Left hindlimb (tissue), 1 donor: ENCODE data around the gene SLC17A7.
A peak's percentile ranks its signal among the peaks of the same experiment; 100 is the strongest.

Experiments used
- DNase-seq: peaks from one replicate; pipeline ENCODE4 v3.0.0-alpha.2; 2018

Gene SLC17A7

DNA sequence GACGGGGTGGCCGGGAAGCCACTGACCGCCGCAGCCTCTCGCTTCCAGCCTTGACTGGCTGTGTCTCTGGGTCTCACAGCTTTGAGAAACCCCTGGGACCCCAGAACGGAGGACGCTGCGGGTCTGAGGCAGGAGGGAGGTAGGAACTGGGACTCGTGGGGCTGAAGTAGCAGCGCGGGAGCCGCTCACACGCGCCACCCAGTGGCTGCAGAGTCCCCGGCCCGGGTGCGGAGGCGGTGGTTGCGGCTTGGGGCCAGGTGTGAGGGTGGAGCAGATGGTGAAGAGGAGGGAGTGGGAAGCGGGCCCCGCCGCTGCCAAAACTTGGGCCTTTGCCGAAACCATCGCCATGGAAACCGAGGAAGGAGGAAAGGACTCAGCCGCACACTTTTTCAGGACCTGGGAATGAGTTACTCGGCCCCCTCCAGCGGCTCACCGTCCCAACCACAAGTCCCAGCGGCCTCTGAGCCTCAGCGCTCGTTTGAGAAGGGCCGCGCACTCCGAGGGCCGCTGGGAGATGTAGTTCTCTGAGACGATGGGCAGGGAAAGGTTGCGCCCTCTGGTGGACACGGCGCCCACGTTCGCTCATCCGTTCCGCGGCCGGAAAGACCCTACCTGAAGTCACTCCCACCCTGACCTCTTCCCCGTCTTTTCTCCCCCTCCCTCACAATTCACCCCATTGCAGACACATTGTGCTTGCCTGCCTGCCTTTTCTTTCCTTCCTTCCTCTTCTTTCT lies 2.2 kb upstream of the SLC17A7 start:
- DNase-seq: peak; percentile 98

DNA sequence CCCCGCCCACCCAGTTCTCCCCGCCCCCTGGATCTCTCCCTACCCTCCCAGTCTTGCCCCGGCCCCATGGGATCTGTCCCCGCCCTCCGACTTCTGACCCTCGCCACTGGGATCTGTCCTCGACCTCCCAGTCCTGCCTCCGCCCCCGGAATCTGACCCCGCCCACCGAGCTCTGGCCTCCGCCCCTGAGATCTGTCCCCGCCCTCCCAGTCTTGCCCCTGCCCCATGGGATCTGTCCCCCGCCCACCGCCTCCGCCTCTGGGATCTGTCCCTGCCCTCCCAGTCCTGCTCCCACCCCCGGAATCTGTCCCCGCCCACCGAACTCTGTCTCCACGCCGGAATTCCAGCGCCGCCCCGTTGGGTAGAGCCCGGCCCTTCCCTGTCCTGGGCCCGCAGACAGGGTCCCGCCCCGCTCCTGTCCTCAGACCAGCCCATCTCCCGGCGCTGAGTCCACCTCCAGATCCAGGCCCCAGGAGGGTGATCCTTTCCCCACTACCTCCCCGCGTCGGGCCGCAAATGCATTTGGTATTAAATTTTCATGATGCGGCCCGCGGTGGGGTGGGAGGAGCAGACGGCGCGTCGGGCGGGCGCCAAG lies 1.5 kb upstream of the SLC17A7 start:
- DNase-seq: peak; percentile 95

GRCh38 chr19:49442354-49442753 lies 1.0 kb upstream of the SLC17A7 start:
- DNase-seq: no peak

DNA sequence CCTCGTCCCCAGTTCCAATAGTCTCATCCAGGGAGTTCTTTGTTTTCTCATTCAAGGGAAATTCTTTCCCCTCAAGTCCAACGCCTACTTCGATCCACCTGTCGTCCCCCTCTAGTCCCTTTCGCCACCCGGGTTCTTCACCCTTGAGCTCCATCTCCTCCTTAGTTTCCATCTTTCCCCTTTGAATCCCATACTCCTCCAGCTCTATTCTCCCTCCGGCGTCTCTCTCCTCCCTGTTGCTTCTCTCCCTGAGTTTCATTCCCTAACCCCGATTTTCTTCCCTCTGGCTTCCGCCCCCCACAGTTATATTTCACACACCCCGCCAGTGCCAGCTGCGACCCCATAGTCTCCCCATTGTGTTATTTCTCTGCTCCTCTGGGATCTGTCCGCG lies 628 bp upstream of the SLC17A7 start:
- DNase-seq: no peak

- no peak for DNase-seq
Measured at GRCh38 chr19:49440439-49441209, 703 bp downstream of the SLC17A7 start.

DNA sequence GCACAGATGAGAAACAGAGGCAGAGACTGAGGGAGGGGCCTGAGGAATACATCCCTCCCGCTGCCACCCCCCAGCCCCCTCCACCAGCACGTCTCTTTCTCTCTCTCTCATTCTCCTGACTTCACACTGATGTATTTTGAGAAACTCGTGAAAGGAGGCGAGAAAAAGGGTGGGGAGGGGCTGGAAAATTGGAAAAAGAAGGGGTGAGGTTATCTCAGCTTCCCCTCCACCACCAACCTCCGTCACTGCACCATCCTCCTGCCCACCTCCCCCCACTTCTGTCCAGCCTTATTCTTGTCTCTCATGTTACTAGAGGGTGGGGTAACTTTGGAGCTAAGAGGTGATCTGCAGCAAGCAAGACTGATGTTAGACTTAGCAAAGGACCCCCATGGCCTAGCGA lies 1.5 kb downstream of the SLC17A7 start:
- no peak for DNase-seq

GRCh38 chr19:49438261-49438660 lies 3.1 kb downstream of the SLC17A7 start:
- no peak for DNase-seq

GRCh38 chr19:49437231-49437630 lies 4.1 kb downstream of the SLC17A7 start:
- DNase-seq: no peak

DNA sequence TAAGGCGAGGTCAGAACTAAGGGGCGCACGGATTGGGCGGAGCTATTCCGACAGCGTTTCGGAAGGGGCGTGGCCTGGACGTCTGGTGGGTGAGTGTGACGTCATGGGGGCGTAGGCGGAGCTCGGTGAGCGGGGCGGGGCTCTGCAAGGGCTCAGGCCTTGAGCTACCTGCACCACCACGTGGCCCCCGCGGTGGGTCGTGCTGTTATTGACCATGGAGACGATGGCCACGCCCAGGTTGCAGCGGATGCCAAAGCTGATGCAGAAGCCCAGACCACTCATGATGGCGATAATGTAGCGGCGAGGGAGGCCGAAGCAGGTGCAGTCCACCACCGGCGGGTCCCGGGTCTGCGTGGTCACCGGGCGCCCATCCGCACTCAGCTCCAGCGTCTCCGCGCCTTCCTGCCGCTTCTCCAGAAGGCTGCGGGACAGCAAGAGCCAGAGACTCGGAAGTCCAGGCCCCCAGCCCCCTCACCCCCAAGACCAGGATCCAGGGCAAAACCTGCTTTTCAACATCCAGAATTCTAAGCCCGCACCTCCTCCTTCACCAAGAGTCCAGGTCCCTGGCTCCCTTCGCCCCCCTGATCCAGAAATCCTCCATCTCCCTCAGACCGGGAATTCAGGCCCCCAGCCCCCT lies 4.8 kb downstream of the SLC17A7 start:
- no peak for DNase-seq

DNA sequence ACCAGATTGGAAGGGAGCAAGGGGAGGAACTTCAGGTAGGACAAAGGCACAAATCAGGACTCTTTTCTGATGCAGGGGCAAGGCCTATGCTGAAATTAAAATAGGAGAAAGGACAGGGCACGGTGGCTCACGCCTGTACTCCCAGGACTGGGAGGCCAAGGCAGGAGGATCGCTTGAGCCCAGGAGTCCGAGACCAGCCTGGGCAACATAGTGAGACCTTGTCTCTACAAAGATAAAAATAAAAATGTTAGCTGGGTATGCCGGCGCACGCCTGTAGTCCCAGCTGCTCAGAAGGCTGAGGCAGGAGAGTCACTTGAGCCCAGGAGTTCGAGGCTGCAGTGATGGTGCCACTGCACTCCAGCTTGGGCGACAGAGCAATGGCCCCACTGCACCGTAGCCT lies 5.7 kb downstream of the SLC17A7 start:
- no peak for DNase-seq

DNA sequence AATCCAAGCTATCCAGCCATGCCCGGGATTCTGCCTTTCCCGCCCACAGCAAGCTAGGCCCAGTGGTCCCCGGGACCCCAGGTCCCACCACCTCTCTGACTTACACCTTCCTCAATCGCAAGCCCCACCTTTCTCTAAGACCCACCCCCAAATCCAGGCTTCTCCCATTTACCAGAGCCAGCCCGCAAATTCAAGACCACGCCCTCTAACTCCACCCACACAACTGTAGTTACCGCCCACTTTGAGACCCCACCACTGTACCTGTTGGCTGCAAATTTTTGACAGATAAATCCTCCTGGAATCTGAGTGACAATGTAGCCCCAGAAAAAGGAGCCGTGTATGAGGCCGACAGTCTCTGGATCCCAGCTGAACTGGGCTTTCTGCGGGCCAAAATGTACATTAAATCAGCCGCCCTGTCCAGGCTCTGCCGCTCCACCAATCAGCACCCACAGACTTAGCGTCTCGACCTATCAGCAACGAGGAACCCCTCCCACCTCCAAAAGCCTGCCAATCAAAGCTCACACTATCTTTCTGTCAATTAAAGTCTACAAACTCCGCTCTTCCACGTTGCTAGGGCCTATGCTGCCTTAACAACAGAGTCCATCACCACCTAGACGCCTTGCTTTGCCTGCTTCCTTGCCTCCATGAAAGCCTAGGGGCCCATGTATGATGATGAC lies 6.3 kb downstream of the SLC17A7 start:
- no peak for DNase-seq

DNA sequence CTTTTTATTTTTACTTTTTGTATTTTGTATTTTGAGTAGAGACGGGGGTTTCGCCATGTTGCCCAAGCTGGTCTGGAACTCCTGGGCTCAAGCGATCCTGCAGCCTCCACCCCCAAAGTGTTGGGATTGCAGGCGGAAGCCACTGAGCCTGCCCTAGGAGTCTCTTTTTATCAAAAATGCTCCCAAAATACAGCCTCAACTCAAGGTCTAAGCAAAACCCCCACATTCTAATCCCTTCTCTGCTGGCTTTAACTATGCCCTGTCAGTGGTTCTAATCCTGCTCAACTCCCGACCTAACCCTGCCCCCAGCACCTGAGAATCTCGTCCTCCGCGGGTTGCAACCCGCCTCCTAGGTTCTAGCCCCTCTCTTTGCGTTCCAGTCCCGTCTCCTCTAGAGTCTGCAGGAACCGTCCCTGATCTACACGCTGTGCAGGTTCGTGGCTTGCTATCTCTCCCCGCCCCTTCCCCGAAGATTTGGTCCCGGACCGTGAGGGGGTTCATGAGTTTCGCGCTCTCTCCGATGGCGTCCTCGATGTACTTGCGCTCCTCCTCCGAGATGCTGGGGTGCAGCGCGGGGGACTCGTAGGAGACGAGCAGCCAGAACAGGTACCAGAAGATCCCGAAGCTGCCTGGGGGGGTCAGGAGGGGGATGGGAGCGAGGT lies 8.0 kb downstream of the SLC17A7 start:
- DNase-seq: no peak

DNA sequence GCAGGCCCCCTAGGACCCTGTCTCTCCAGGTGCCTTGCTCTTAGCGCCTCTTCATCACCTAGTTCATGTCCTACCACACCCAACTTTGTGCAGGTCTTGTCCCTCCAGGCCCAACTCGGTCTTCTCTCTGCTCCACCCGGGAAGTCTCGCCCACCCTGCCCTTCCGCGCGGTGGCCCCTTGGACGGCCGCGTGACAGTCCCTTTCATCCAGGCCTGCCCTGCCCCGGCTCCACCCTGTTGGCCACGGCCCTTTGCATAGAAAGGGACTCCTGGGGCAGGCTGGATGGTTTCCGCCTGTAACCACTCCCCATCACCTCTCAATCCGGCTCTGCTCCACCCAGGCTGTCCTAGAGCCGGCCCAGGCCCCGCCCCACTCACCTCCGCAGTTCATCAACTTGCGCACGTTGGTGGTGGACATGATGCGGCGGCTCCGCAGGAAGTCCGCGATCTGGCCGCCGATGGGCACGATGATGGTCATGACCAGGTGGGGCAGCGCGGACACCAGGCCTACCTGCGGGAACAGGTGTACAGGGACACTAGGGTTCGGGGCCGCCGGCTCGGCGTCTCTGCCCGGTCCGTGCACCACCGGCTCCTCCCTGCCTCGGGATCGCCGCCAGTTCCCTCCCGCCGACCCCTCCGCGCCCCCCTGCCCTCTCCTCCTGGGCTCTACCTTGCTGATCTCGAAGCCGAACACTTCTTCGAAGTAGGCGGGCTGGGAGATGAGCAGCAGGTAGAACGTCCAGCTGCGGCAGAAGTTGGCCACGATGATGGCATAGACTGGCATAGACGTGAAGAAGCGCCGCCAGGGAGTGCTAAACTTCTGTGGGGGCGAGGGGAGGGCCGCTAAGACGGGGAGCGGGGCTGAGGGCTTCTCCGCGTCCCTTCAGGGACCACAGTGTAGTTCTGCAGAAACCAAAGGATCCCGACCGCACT lies 8.9 kb downstream of the SLC17A7 start:
- no peak for DNase-seq

DNA sequence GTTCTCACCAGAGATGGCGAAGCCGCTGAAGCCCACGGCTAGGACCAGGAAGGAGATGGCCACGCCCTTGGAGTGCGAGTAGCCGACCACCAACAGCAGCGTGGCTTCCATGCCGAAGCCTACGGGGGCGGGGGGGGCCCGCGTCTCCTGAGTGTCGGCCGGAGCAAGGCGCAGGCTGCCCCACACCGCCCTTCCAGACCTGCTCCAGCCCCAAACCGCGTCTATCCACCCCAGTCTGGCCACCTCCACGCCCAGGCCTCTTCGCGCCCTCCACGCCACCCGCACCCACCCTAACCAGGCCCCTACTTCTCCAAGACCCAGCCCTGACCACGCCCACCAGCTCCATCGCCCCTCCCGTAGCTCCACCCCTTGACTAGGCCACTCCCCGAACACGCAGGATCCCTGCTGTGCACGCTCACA lies 10.0 kb downstream of the SLC17A7 start:
- no peak for DNase-seq

DNA sequence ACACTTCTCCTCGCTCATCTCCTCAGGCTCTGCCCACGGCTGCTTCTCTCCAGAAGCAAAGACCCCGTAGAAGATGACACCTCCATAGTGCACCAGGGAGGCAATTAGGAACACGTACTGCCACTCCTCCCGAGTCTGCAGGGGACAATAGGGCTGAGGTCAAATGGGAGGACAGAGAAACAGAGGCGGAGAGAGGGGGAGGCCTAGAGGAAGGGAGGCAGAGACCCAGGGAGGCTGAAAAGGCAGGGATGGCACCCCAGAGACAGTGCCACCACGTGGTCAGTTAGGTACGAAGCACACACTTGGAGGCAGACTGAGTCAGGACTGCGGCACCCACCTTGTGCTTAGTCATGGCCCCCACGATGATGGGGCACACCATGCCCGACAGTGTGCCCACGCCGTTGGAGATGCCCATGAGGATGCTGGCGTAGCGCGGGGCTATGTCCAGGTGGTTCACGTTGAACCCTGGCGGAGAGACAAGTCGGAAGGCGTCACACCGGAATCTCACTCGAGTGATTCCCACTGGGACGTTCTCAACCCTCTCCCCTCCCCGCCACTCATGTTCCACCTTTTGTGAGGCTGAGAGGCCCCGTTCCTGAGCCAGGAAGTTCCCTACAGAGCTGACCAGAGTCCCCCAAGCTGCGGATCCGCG lies 10.5 kb downstream of the SLC17A7 start:
- no peak for DNase-seq

DNA sequence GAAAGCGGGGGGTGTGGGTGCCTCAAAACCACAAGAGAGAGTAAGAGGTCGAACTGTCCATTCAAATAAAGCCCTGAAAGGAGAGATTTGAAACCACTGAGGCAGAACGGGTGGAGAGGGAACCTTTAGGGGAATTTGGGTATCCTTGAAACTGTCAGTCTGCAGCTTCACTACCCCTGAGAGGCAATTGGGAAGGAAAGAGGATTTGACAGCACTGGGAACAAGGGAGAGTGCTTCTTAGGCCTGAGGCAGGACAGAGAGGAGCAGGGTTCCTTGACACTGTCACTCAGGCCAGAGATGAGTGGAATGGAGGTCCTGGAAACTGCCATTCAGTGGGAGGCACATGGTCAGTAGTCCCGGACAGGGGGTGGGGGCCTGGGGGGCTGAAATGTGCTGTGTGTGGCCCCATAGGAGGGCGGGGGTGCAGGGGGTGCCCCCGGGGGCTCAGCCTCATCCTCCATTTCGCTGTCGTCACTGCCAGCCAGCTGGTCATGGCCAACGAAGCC lies 11.1 kb downstream of the SLC17A7 start:
- no peak for DNase-seq

DNA sequence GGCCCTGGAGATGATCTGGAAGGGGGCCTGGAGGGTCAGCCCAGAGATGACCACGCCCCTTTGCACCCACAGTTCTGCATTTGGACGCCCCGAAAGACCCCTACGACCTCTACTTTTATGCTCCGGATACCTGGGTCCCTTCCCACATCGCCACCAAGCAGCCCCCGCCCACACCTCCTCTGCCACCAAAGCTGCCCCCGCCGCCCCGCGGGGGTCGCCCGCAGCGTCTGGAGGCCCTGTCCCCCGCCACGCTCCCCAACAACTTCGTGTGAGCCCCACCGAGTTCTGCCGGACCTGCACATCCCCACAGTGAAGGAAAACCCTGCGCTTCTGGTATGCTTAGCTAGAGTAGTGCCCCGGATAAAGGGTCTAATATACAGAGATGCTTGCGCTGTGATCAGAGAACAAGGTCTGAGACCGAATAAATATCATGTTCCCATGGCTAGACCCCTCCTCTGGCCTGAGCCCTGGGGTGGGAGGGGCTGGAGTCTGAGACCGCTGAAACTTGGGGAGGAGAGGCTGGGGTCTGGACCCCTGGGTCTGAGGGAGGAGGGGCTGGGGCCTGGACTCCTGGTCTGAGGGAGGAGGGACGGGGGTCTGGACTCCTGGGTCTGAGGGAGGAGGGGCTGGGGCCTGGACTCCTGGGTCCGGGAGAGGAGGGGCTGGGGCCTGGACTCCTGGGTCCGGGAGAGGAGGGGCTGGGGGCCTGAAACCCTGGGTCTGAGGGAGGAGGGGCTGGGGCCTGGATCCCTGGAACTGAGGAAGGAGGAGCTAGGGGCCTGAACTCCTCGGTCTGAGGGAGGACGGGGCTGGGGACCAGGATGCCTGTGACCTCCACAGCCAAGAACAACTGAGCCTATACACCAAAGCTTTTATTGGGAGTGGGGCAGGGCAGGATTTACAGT lies 12.5 kb downstream of the SLC17A7 start:
- DNase-seq: no peak

GRCh38 chr19:49427855-49428546 lies 13.3 kb downstream of the SLC17A7 start:
- DNase-seq: no peak

DNA sequence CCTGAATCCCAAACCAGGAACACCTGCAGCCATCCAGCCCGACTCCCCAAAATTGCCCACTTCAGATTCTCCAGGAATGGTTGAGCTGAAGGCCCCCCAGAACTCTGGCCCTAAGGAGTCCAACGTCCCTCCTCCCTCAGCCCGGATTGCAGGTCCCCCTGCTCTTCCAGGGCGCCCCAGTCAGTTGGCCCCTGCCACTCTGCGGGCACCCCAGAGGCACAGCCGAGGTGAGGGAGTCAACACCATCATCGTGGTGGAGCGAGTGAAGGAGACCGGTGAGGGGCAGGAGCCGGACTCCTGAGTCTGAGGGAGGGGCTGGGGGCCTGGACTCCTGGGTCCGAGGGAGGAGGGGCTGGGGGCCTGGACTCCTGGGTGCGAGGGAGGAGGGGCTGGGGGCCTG lies 14.0 kb downstream of the SLC17A7 start:
- DNase-seq: no peak
